ENCODE data around the gene KCP.

Gene KCP

DNA sequence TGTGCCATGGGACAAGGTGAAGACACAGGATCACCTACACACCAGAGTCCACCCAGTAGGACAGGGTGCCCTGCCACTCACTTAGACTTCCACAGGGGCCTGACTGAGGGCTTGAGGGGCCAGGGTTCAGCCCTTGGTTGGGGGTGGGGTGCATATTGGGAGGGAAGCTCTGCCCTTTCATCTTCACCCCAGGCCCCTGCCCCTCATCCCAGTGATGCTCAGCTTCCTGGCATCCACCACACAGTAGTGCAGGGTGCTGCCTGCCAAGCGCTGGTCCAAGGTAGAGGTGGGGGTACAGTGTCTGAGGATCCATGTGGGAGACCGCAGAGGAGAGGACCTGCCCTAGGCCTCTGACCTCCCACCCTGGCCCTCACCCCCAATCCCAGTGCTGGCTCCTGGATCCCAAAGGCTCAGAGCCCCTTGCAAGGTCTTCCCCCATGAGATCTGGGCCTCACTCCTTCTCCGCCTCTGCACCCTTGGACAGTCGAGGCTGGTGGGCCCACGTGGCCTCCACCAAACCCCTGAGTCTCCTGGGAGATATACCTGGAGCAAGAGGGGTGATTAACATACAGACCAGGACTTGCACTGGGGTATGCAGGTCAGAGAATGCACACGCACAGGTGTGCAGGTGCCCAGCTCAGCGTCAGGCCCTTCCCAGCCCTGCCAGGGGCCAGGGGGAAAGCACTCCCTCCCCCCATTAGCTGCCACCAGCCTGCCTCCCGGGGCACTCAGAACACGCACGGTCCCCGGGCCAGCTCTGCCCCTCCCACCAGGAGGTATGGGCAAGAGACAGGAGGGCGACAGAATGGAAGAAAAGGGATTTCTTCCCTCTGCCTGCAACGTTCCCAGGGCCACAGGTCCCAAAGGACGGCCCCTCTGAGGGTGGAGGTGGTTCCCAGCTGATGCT, 18.6 kb upstream of the KCP start:
- no peak overlapping the region for H3K27ac ChIP-seq (ENCODE audit: low read length)
- H3K79me2 ChIP-seq (ENCODE audit: low read length): 0 out of 2 replicates have a peak, but pooled peaks cover 3% of the 10 kb centered on the region
- H3K9me2 ChIP-seq (replicated peaks; ENCODE audit: insufficient read depth, low read length): no peaks in the 10 kb centered on the region
- H3K4me1 ChIP-seq (ENCODE audit: low read length): peaks cover 17% of the 10 kb centered on the region
- no peaks in the 10 kb centered on the region for H3K36me3 ChIP-seq (replicated peaks; ENCODE audit: insufficient read depth, low read length)
- H3F3A ChIP-seq (ENCODE audit: insufficient read depth, low read length): no peaks in the 10 kb centered on the region
- H3K27me3 ChIP-seq (replicated peaks; ENCODE audit: insufficient read depth, low read length): no peaks in the 10 kb centered on the region
- H3K4me2 ChIP-seq (ENCODE audit: low read depth, low read length): no peak overlapping the region
- no peak overlapping the region for H2AFZ ChIP-seq (ENCODE audit: low read length)
- no peaks in the 10 kb centered on the region for H3K9me3 ChIP-seq (replicated peaks; ENCODE audit: insufficient read depth, low read length)
- DNase-seq: no peak
- no peak for TF ChIP-seq EZH2phosphoT487 (IDR thresholded peaks at IDR 0.05; ENCODE audit: low read length)
- TF ChIP-seq, protein P1, sequence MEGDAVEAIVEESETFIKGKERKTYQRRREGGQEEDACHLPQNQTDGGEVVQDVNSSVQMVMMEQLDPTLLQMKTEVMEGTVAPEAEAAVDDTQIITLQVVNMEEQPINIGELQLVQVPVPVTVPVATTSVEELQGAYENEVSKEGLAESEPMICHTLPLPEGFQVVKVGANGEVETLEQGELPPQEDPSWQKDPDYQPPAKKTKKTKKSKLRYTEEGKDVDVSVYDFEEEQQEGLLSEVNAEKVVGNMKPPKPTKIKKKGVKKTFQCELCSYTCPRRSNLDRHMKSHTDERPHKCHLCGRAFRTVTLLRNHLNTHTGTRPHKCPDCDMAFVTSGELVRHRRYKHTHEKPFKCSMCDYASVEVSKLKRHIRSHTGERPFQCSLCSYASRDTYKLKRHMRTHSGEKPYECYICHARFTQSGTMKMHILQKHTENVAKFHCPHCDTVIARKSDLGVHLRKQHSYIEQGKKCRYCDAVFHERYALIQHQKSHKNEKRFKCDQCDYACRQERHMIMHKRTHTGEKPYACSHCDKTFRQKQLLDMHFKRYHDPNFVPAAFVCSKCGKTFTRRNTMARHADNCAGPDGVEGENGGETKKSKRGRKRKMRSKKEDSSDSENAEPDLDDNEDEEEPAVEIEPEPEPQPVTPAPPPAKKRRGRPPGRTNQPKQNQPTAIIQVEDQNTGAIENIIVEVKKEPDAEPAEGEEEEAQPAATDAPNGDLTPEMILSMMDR (IDR thresholded peaks at IDR 0.05; ENCODE audit: low read length): no peak
- no peak for TF ChIP-seq EZH2 (optimal IDR thresholded peaks at IDR 0.05; ENCODE audit: low read depth, low read length)
- no peaks in the 10 kb centered on the region for H4K20me1 ChIP-seq (ENCODE audit: insufficient read depth, low read length)
- H3K4me3 ChIP-seq (ENCODE audit: low read length): no peak overlapping the region
- H3K9ac ChIP-seq (ENCODE audit: low read length): no peak overlapping the region

DNA sequence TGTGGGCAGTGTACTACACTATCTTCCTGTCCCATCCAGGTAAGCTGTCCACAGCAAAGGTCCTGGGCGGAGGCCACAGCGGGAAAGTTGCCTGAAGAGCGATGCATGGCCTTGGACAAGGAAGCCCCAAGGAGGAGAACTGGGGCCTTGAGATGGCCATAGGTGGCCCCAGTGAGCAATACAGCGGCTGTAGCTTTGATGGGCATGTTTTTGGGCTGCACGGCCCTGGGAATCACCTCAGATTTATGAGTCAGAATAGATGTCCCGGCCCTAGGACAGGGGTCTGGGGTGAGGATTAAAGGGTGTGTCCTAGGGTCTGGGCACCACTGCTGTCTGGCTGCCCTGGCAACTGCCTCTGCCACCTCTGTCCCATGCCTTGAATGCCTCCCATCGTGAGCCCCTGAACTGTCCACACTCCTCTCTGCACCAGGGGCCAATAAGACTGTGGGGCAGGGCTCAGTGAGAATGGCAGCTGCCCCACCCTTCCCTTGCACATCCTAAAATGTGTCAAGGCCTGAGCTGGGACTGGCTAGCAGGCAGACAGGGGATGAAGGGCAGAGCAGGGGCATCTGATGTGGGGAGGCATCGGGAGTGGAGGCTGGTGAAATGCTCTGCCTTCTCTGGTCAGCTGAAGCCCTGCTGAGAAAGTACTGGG, 17.8 kb upstream of the KCP start:
- Histone ChIP-seq H3K27me3 (replicated peaks; ENCODE audit: insufficient read depth, low read length) (no peaks in the 10 kb centered on the region), H4K20me1 (ENCODE audit: insufficient read depth, low read length) (no peaks in the 10 kb centered on the region), H3K27ac (ENCODE audit: low read length) (no peak overlapping the region), H3K4me3 (ENCODE audit: low read length) (no peak overlapping the region), H3K9me3 (replicated peaks; ENCODE audit: insufficient read depth, low read length) (no peaks in the 10 kb centered on the region), H3K36me3 (replicated peaks; ENCODE audit: insufficient read depth, low read length) (no peaks in the 10 kb centered on the region), H3K9me2 (replicated peaks; ENCODE audit: insufficient read depth, low read length) (no peaks in the 10 kb centered on the region), H3K4me2 (ENCODE audit: low read depth, low read length) (no peak overlapping the region), H3K9ac (ENCODE audit: low read length) (no peak overlapping the region), H2AFZ (ENCODE audit: low read length) (no peak overlapping the region), H3F3A (ENCODE audit: insufficient read depth, low read length) (no peaks in the 10 kb centered on the region), H3K4me1 (ENCODE audit: low read length) (peaks cover 10% of the 10 kb centered on the region), H3K79me2 (ENCODE audit: low read length) (no peaks in the 10 kb centered on the region)
- no peak for TF ChIP-seq EZH2phosphoT487 (IDR thresholded peaks at IDR 0.05; ENCODE audit: low read length)
- TF ChIP-seq, protein P1 (IDR thresholded peaks at IDR 0.05; ENCODE audit: low read length): no peak
- TF ChIP-seq EZH2 (optimal IDR thresholded peaks at IDR 0.05; ENCODE audit: low read depth, low read length): no peak
- DNase-seq: no peak

DNA sequence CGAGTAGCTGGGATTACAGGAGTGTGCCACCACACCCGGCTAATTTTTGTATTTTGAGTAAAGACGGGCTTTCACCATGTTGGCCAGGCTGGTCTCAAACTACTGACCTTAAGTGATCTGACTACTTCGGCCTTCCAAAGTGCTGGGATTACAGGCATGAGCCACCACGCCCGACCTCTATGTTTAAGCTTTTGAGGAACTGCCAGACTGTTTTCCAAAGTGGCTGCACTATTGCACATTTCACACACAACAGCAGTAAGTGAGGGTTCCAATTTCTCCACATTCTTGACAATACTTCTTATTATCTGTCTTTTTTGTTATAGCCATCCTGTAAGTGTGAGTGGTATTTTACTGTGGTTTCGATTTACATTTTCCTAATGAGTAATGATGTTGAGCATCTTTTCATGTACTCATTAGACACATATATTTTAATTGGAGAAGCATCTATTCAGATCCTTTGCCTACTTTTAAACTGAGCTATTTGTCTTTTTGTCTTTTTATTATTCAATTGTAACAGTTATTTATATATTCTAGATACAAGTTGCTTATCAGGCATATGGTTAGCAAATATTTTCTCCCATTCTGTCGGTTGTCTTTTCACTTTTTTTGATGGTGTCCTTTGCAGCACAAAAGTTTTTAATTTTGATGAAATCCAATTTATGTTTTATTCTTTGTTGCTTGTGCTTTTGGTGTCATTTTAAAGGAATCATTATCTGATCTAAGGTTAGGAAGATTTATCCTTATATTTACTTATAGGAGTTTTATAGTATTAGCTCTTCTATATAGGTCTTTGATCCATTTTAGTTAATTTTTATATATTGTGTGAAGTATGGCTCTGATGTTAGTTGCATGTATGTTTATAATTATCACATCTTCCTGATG, 14.4 kb upstream of the KCP start:
- no peaks in the 10 kb centered on the region for H3K36me3 ChIP-seq (replicated peaks; ENCODE audit: insufficient read depth, low read length)
- no peak overlapping the region for H2AFZ ChIP-seq (ENCODE audit: low read length)
- H3K9ac ChIP-seq (ENCODE audit: low read length): no peak overlapping the region
- no peaks in the 10 kb centered on the region for H3K27me3 ChIP-seq (replicated peaks; ENCODE audit: insufficient read depth, low read length)
- no peak overlapping the region for H3K4me3 ChIP-seq (ENCODE audit: low read length)
- DNase-seq: no peak
- TF ChIP-seq EZH2 (optimal IDR thresholded peaks at IDR 0.05; ENCODE audit: low read depth, low read length): no peak
- no peak for TF ChIP-seq EZH2phosphoT487 (IDR thresholded peaks at IDR 0.05; ENCODE audit: low read length)
- TF ChIP-seq, protein P1 (IDR thresholded peaks at IDR 0.05; ENCODE audit: low read length): no peak
- H3K4me1 ChIP-seq (ENCODE audit: low read length): peaks cover 1% of the 10 kb centered on the region; the same call in 1 of the 2 replicates
- H3K9me3 ChIP-seq (replicated peaks; ENCODE audit: insufficient read depth, low read length): no peaks in the 10 kb centered on the region
- H3F3A ChIP-seq (ENCODE audit: insufficient read depth, low read length): no peaks in the 10 kb centered on the region
- H4K20me1 ChIP-seq (ENCODE audit: insufficient read depth, low read length): no peaks in the 10 kb centered on the region
- no peaks in the 10 kb centered on the region for H3K79me2 ChIP-seq (ENCODE audit: low read length)
- no peaks in the 10 kb centered on the region for H3K9me2 ChIP-seq (replicated peaks; ENCODE audit: insufficient read depth, low read length)
- no peak overlapping the region for H3K4me2 ChIP-seq (ENCODE audit: low read depth, low read length)
- no peak overlapping the region for H3K27ac ChIP-seq (ENCODE audit: low read length)

Measured in MM.1S (cell line).